ENCODE measurements around the gene SFMBT2. TPM values are rescaled to one million over a fixed set of nuclear protein-coding genes. Genes with fewer than 3 reads are reported as not detected.

The SFMBT2 gene
- polyA plus RNA-seq, 3 donors: 7.0 to 7.9 (median 7.9) TPM

DNA sequence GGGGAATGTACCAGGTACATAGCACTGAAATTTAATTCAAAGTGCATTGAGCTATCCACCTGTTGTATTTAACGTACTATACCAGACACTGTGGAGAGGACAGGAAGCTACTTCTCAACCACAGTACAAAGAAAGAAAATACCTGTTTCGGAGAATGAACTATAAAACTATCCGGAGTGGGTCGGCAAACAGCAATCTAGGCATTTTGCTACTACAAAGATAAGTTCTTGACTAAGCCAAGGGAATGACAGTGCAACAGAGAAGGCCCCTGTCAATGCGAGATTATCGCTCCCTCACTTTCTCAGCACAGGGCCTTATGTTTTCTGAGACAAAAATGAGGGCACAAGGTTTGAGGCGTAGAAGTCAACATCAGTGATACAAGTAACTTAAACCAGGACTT is 27.4 kb downstream of the SFMBT2 start:
- no peak for DNase-seq (ENCODE audit: extremely low read depth in 1 of 11, low read depth in 9 of 11, low spot score in 4 of 11)

DNA sequence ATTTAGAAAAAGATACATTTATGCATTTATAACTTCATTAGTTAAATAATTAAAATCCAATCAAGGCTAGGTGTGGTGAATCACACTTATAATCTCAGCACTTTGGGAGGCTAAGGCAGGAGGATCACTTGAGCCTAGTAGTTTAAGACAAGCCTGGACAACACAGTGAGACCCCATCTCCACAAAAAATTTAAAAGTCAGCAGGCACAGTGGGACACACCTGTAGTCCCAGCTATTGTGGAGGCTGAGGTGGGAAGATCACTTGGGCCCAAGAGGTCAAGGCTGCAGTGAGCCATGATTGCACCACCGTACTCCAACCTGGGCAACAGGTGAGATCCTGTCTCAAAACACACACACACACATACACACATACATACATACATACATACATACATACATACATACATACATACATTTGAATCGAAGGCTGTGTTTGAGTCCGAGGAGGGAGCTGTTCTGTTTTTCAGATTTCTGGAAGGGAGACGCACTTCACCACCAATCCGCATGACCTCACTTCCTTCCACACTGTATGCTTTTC is 30.1 kb downstream of the SFMBT2 start:
- DNase-seq (ENCODE audit: extremely low read depth in 1 of 11, low read depth in 9 of 11, low spot score in 4 of 11): no peak

GRCh38 chr10:7378602-7379403 is 32.0 kb downstream of the SFMBT2 start:
- no peak for DNase-seq (ENCODE audit: extremely low read depth in 1 of 11, low read depth in 9 of 11, low spot score in 4 of 11)

DNA sequence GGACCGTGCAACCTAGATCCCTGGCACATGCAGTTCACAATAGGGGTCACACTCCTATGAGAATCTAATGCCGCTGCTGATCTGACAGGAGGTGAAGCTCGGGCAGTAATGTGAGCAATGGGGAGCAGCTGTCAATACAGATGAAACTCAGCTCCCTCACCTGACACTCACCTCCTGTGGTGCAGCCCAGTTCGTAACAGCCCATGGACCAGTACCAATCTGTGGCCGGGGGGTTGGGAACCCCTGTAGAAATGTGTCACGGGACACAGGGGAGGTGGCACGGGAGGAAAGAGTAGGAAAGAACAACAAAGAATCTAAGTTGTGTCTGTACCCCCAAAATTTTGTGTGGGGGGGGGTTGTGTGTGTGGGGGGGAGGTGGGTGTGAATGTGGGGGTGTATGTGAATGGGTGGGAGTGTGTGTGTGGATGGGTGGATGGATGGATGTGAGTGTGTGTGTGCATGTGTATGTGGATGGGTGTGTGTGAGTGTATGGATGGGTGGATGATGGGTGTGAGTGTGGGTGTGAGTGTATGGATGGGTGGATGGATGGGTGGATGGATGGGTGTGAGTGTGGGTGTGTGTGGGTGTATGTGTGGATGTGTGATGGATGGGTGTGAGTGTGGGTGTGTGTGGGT is 33.1 kb downstream of the SFMBT2 start:
- no peak for DNase-seq (ENCODE audit: extremely low read depth in 1 of 11, low read depth in 9 of 11, low spot score in 4 of 11)

- DNase-seq (ENCODE audit: extremely low read depth in 1 of 11, low read depth in 9 of 11, low spot score in 4 of 11): peak in 2 of 11 donors; percentile 13 to 31
Measured at GRCh38 chr10:7374795-7375194, 36.0 kb downstream of the SFMBT2 start.

- DNase-seq (ENCODE audit: extremely low read depth in 1 of 11, low read depth in 9 of 11, low spot score in 4 of 11): no peak
Measured at GRCh38 chr10:7373039-7373438, 37.8 kb downstream of the SFMBT2 start.

DNA sequence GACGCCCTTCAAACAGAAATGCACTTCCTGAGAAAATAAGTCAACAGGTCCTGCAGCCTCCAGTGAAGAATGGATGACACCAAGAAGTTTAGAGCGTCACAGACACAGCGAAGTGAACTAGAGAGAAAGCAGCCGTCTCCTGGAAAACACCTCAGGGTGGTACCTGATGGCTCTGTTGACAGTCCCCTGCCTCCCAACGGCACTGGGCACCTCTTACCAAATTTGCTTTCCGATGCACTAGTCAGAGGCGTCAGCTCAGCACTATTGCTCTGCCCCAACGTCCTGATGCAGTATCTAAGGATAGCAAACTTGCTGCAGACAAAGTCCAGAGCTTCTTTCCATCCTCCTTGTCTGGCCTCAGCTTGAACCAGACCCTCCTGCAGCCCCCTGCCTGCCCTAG is 38.3 kb downstream of the SFMBT2 start:
- no peak for DNase-seq (ENCODE audit: extremely low read depth in 1 of 11, low read depth in 9 of 11, low spot score in 4 of 11)

DNA sequence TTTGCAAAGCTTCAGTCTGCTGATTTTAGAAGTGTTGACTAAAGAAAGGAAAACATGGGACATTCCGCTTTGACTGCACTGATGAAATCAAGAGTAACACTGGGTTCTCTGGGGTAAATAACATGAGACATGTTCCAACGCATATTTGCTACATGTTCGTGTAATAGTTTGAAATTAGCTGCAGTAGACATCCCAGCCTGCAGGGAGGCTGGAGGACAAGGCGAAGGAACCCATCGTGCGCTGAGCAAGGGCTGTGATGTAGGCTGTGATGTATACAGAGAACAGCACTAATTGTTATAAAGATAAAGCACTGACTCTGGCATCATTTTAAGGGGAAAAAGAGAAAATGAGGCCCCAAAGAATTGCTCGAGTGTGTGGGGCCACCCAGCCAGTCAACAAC is 40.3 kb downstream of the SFMBT2 start:
- DNase-seq (ENCODE audit: extremely low read depth in 1 of 11, low read depth in 9 of 11, low spot score in 4 of 11): no peak

DNA sequence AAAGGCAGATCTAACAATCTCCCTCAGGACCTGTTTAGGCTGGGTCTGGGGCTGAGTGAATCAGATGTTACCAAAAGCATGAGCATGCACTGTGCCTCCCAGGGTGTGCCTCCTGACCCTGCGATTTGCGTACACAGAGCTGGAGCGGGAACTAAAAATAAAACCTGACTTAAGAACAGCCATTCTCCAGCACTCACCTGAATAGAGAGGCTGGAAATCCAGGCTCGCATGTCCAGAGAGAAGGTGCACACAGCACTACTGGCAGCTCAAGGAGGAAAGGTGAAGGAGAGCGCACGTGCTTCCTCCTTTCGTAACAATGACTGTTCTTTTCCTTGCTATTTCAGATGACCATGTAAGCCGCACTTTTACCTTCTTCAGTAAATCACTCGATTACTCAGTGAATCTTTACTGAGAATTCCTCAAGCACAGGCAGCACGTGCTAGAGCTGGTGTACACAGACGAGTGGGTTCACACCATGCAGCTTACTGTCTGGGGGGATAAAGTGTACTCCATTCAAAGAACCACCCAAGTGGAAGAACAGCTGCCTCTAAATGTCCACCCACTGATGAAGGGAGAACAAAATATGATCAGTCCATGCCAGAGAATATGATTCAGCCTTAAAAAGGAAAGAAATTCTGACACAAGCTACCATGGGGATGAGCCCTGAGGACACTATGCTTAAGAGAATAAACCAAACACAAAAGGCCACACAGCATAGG is 45.6 kb downstream of the SFMBT2 start:
- no peak for DNase-seq (ENCODE audit: extremely low read depth in 1 of 11, low read depth in 9 of 11, low spot score in 4 of 11)

DNA sequence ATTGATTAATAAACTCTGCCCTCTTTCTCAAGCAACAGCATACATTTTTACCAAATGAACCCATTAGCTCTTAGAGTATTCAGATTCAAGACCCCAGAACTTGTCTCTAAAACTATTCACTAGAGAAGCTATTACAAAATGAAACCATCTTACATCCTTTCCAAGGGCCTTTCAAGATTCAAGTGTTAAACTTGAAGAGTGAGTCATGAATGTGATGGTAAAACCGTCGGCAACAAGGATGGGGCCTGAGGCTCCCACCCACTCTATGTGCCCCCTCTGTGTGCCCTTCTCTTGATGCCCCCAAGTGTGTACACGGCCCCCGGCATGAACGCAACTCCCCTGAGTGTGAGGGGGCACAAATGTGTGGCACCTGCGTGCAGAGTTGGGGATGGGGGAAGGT is 46.4 kb downstream of the SFMBT2 start:
- no peak for DNase-seq (ENCODE audit: extremely low read depth in 1 of 11, low read depth in 9 of 11, low spot score in 4 of 11)

DNA sequence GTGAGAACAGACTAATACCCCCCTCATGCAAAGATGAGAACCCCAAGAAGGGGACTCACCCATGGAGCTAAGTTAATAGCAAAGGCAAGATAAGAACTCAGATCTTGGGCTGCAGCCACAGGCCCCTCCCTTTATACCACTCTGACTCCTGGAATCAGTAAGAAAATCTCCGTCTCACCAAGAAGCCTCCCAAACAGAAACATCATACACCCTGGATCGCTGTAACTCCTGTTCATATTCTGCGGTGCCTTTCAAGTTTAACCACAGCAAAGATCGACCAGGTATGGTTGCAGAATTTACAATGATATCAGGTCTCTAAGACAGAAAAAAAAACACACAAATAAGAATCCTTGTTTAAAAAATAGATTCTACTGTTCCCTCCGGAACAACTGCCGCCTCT is 47.1 kb downstream of the SFMBT2 start:
- DNase-seq (ENCODE audit: extremely low read depth in 1 of 11, low read depth in 9 of 11, low spot score in 4 of 11): no peak

GRCh38 chr10:7362471-7362870 is 48.4 kb downstream of the SFMBT2 start:
- DNase-seq (ENCODE audit: extremely low read depth in 1 of 11, low read depth in 9 of 11, low spot score in 4 of 11): no peak

- no peak for DNase-seq (ENCODE audit: extremely low read depth in 1 of 11, low read depth in 9 of 11, low spot score in 4 of 11)
Measured at GRCh38 chr10:7361316-7361715, 49.5 kb downstream of the SFMBT2 start.

GRCh38 chr10:7359954-7360353 is 50.9 kb downstream of the SFMBT2 start:
- no peak for DNase-seq (ENCODE audit: extremely low read depth in 1 of 11, low read depth in 9 of 11, low spot score in 4 of 11)

DNA sequence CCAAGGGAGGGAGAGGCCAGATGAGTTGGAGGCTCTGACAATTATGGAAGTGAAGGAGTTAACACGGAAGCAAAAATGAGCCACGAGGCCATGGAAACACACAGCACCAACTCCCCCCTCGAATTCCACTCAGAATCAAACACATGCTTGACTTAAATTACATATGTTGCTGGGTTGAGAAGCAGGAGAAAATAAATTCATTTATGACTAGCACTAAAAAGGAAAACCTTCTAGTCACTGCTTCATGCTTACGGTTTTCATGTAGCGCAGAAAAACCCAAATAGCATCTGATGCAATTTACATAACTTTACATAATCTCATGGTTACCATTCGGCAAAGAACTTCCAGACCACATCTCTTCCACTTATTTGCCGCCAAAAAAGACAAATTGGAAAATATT is 51.5 kb downstream of the SFMBT2 start:
- DNase-seq (ENCODE audit: extremely low read depth in 1 of 11, low read depth in 9 of 11, low spot score in 4 of 11): no peak

- no peak for DNase-seq (ENCODE audit: extremely low read depth in 1 of 11, low read depth in 9 of 11, low spot score in 4 of 11)
Measured at GRCh38 chr10:7357193-7357592, 53.6 kb downstream of the SFMBT2 start.

- DNase-seq (ENCODE audit: extremely low read depth in 1 of 11, low read depth in 9 of 11, low spot score in 4 of 11): no peak
Measured at GRCh38 chr10:7354330-7355047, 56.3 kb downstream of the SFMBT2 start.

DNA sequence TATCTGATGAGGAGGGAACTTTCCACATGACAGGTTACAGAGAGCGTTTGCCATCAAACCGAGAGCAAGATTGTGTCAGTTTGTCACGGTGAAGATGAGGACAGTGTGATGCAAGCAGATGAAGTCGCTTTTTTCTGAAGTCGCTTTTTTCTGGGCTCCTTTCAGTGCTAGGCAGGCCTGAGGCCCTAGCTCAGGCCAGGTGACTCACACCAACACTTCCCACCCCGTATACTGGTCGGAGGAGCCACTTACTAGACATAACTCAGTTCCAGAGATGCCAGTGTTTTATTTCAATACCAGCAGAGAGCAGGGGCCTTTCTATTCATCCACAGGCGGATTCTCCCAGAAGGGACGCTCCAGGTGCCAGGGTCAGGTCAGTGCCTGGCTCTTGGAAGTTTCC is 58.9 kb downstream of the SFMBT2 start:
- DNase-seq (ENCODE audit: extremely low read depth in 1 of 11, low read depth in 9 of 11, low spot score in 4 of 11): no peak

DNA sequence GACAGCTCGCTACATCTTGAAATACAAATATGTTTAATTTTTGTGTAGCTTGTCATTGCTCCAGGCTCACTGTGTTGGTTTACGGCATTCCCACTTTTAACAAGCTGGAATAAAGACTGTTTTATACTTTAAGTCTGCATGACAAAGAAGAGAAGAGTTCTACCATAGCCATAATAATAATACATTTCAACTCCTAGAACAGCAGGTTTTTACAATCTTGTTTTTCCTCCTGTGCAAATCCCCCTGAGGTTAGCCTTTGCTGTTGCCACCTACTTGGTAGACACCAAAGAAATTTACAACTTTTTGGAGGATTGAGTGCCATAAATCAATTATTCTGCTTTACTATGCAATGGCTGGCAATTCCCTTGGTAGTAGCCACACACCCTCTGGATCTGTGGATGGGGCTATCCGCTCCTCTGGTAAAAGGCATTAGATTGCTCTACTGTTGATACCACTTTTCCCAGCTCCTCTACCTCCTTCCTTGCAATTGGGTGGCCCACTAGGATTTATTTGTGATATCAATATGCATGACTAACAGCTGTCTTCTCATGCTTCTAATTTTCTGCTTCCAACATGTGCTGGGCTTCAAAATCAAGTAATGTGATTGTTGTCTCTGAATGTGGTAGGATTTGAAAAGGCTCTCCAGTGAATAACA is 60.2 kb downstream of the SFMBT2 start:
- DNase-seq (ENCODE audit: extremely low read depth in 1 of 11, low read depth in 9 of 11, low spot score in 4 of 11): no peak
